BJ (cell line): Measurements from ENCODE around the gene LRCH2. TPM values are rescaled to one million over a fixed set of nuclear protein-coding genes. Genes with fewer than 3 reads are reported as not detected.

Source experiments
- CTCF ChIA-PET: fragments of 350-600 bp; formaldehyde crosslinking; extraction: SDS; loops from one replicate; lab custom pipeline; 2021; ENCODE audit warnings: antibody characterized with exemption, inconsistent platforms; lab: Yijun Ruan, JAX
- POLR2A ChIA-PET: fragments of 300-600 bp; sonication (Branson Sonifier 250); formaldehyde crosslinking; extraction: SDS; loops from one replicate; lab custom pipeline; 2021; ENCODE audit warnings: antibody characterized with exemption; lab: Charles Lee
- DNase-seq: peaks from one replicate; pipeline ENCODE4 v3.0.0-alpha.2; 2011; ENCODE audit warnings: low read depth
- H3K27me3 ChIP-seq: 2 replicates; pipeline ENCODE4 v1.6.0; 2011; ENCODE audit warnings: low read length; ENCODE audit not compliant: control insufficient read depth, insufficient read depth
- H3K36me3 ChIP-seq: 2 replicates; pipeline ENCODE4 v1.5.1; 2011; ENCODE audit warnings: low read length; ENCODE audit not compliant: control insufficient read depth, insufficient read depth
- H3K4me3 ChIP-seq: 2 replicates; pipeline ENCODE4 v1.5.1; 2011; ENCODE audit warnings: low read depth, mild to moderate bottlenecking, control low read depth, low read length
- CTCF ChIP-seq: IDR thresholded peaks from 2 replicates; pipeline ENCODE4 v1.5.1; 2011; ENCODE audit warnings: low read depth, mild to moderate bottlenecking, control low read depth, inconsistent platforms, low read length, moderate library complexity; ENCODE audit not compliant: insufficient read depth
- polyA plus RNA-seq: library from polyadenylated mRNA; depleted of rRNA; stranded (reverse); fragments of >200 nt; gene quantifications from 2 replicates; pipeline ENCODE4 v1.2.3, GENCODE V29; 2011

LRCH2 gene
- polyA plus RNA-seq, 1 experiment: 1.5 TPM

- CTCF ChIA-PET: no interaction called here
- Histone ChIP-seq H3K27me3 (no peaks in the 10 kb centered on the region), H3K36me3 (no peaks in the 10 kb centered on the region), H3K4me3 (no peak overlapping the region)
- no peak for DNase-seq
- TF ChIP-seq CTCF: no peak
- POLR2A ChIA-PET: no interaction called here
Observed at GRCh38 chrX:115255003-115255402, 21.1 kb upstream of the LRCH2 start.

GRCh38 chrX:115251458-115252233 lies 17.8 kb upstream of the LRCH2 start:
- no peak for TF ChIP-seq CTCF
- no peak for DNase-seq
- ChIA-PET CTCF (no interaction called here), POLR2A (no interaction called here)
- H3K36me3 ChIP-seq: no peaks in the 10 kb centered on the region
- no peaks in the 10 kb centered on the region for H3K27me3 ChIP-seq
- H3K4me3 ChIP-seq: no peak overlapping the region

- no peak for DNase-seq
- POLR2A ChIA-PET: no interaction called here
- Histone ChIP-seq H3K36me3 (no peaks in the 10 kb centered on the region), H3K4me3 (no peak overlapping the region), H3K27me3 (no peaks in the 10 kb centered on the region)
- CTCF ChIA-PET: no interaction called here
- no peak for TF ChIP-seq CTCF
Observed at GRCh38 chrX:115237056-115237455, 3.2 kb upstream of the LRCH2 start.

- no peak for TF ChIP-seq CTCF
- ChIA-PET POLR2A (no interaction called here), CTCF (no interaction called here)
- H3K27me3 ChIP-seq: no peaks in the 10 kb centered on the region
- H3K36me3 ChIP-seq: no peaks in the 10 kb centered on the region
- no peak for DNase-seq
- H3K4me3 ChIP-seq: no peak overlapping the region
Observed at GRCh38 chrX:115236560-115236959, 2.7 kb upstream of the LRCH2 start.

GRCh38 chrX:115234461-115234860 lies 565 bp upstream of the LRCH2 start:
- POLR2A ChIA-PET: no interaction called here
- TF ChIP-seq CTCF: no peak
- CTCF ChIA-PET: no interaction called here
- no peak for DNase-seq
- Histone ChIP-seq H3K4me3 (peak overlapping the region; percentile 73), H3K27me3 (no peaks in the 10 kb centered on the region), H3K36me3 (no peaks in the 10 kb centered on the region)
